HG02973 (cell line): ENCODE measurements around the gene RASSF3.
"Not testable (repeated sequence)": the region's sequence is repeated elsewhere in the genome, so short reads cannot be mapped to it uniquely, and the experiment has no call there.

ENCODE experiments used
- ATAC-seq: cut with Tn5 transposase; IDR thresholded peaks from one replicate; pipeline ENCODE4 v1.9.1; 2021; ENCODE audit warnings: moderate library complexity; ENCODE audit not compliant: unreplicated experiment

The RASSF3 gene

GRCh38 chr12:64688715-64689114 lies 78.4 kb downstream of the RASSF3 start:
- ATAC-seq = no peak

- not testable (repeated sequence) for ATAC-seq
Observed at GRCh38 chr12:64690236-64690635, 79.9 kb downstream of the RASSF3 start.

GRCh38 chr12:64691227-64691794 lies 81.0 kb downstream of the RASSF3 start:
- no peak for ATAC-seq

GRCh38 chr12:64691795-64692583 lies 81.7 kb downstream of the RASSF3 start:
- ATAC-seq = no peak

- no peak for ATAC-seq
Observed at GRCh38 chr12:64694130-64695040, 84.1 kb downstream of the RASSF3 start.

- ATAC-seq = no peak
Observed at GRCh38 chr12:64695550-64695949, 85.3 kb downstream of the RASSF3 start.

GRCh38 chr12:64696080-64696741 lies 85.9 kb downstream of the RASSF3 start:
- no peak for ATAC-seq

GRCh38 chr12:64699504-64700115 lies 89.3 kb downstream of the RASSF3 start:
- no peak for ATAC-seq

GRCh38 chr12:64700532-64700931 lies 90.2 kb downstream of the RASSF3 start:
- ATAC-seq = no peak

GRCh38 chr12:64701283-64701682 lies 91.0 kb downstream of the RASSF3 start:
- no peak for ATAC-seq

- ATAC-seq = no peak
Observed at GRCh38 chr12:64706306-64706705, 96.0 kb downstream of the RASSF3 start.

GRCh38 chr12:64706857-64707256 lies 96.6 kb downstream of the RASSF3 start:
- no peak for ATAC-seq

GRCh38 chr12:64707362-64707761 lies 97.1 kb downstream of the RASSF3 start:
- no peak for ATAC-seq

- ATAC-seq = no peak
Observed at GRCh38 chr12:64707926-64708325, 97.6 kb downstream of the RASSF3 start.

GRCh38 chr12:64709429-64709828 lies 99.1 kb downstream of the RASSF3 start:
- no peak for ATAC-seq

GRCh38 chr12:64713376-64713775 lies 103.1 kb downstream of the RASSF3 start:
- ATAC-seq = no peak

GRCh38 chr12:64714551-64714968 lies 104.3 kb downstream of the RASSF3 start:
- ATAC-seq = peak; percentile 77

- ATAC-seq = no peak
Observed at GRCh38 chr12:64716371-64716770, 106.1 kb downstream of the RASSF3 start.

GRCh38 chr12:64716839-64717455 lies 106.7 kb downstream of the RASSF3 start:
- no peak for ATAC-seq

- no peak for ATAC-seq
Observed at GRCh38 chr12:64718649-64719048, 108.4 kb downstream of the RASSF3 start.
